ENCODE results near the gene SKOR2.
"Not testable (repeated sequence)": the region's sequence is repeated elsewhere in the genome, so short reads cannot be mapped to it uniquely, and the experiment has no call there.

The SKOR2 gene

DNA sequence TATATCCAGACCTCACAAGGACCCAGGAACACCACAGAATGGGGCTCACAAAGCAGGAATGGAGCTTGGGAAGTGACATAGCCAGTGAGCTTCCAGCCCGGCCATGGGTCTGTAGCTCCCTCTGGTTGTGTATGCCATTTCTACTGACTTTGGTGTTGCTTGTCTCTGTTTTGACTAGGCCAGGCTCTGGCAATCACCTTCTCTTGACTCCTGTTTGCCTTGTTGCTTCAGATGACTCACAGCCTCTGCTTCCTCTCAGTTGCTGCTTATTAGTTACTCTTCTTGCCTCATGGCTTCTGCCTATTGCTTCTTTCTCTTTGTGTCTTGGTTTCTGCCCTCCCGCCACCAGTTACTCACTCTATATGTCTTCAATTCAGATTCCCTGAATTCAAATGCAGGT is 59.5 kb downstream of the SKOR2 start:
- no peak for DNase-seq (ENCODE audit: low read depth in 2 of 2)

DNA sequence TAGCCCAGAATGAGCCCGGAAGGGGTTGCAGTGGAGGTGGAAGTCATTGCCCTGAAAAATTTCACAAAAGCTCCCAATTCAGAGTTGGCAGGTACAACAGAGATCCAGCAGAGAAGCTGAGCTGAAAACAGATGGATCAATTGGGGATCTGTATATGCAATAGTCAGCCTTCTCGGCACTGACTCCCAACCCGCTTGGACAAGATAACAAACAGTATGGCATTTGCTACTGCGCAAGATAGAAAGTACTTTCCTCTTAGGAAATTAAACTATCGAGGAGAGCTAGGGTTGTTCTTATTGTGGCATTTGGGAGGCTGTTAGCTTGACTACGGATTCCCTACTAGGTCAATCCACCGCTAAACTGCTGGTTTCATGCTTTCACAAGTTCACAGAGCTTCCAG is 63.7 kb downstream of the SKOR2 start:
- DNase-seq (ENCODE audit: low read depth in 2 of 2): no peak

DNA sequence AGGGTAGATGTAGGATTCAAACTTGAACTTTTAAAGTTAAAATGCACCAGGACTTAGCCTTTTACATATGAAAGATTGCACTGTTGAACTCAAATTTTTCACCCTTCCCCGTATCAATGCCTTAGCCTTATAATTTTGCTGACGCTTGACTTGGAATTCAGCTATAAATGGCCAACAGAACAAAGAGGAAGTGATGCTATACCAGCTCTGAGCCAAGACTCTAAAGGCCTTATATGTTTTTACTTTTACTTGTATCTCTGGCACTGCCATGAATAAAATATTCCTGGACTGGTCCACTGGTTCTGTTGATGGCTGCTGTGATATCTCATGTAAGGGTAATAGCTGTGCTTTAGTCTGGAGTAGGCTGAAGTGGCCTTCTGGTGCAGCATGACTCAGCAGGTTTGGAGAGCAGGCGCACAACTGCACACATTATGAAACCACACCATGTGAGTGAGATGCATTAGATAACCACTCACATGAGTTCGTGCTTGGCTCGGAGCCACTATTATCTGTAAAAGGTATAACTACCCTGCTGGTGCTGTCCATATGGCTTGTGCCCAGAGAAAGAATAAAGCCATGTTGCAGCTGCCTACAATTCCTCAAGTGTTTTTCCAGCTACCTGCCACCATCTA is 66.9 kb downstream of the SKOR2 start:
- no peak for DNase-seq (ENCODE audit: low read depth in 2 of 2)

DNA sequence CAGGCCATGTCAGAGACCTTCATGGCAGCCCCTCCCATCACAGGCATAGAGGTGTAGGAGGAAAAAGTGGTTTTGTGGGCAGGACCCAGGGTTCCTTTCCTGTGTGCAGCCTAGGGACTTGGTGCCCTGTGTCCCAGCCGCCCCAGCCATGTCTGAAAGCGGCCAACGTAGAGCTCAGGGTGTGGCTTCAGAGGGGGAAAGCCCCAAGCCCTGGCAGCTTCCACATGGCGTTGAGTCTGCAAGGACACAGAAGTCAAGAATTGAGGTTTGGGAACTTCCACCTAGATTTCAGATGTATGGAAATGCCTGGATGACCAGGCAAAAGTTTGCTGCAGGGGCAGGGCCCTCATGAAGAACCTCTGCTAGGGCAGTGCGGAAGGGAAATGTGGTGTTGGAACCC is 69.3 kb downstream of the SKOR2 start:
- DNase-seq (ENCODE audit: low read depth in 2 of 2): not testable (repeated sequence)

DNA sequence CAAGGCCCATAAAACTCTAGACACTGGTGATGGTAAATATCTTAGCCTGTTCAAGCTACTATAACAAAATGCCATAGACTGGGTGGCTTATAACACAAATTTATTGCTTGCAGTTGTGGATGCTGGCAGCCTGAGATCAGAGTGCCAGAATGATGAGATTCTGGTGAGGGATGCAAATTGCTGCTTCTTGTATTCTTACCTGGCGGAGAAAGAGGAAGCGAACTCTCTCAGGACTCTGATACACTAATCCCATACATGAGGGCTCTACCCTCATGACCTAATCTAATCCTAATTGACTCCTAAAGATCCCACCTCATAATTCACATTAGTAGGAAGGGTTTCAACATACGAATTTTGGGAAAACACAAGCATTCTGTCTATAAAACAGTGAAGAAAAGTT is 70.7 kb downstream of the SKOR2 start:
- no peak for DNase-seq (ENCODE audit: low read depth in 2 of 2)

DNA sequence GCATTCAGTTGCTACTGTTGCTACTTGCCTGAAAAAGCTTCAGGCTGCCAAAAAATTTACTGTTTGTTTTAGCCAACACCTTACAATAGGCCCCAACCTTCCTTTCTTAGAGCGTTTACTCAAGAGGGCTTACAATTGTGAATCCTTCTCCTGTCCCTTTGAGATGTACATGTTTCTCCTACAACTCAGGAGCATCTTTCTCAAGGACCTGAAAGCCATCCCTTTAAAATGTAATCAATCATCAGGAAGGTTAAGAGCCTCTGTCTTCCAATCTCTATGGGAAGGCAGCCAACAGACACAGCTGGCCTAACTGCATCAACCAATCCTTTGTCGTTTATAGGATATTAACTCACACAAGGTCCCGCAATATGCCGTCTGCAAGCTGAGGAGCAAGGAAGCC is 71.9 kb downstream of the SKOR2 start:
- DNase-seq (ENCODE audit: low read depth in 2 of 2): no peak

DNA sequence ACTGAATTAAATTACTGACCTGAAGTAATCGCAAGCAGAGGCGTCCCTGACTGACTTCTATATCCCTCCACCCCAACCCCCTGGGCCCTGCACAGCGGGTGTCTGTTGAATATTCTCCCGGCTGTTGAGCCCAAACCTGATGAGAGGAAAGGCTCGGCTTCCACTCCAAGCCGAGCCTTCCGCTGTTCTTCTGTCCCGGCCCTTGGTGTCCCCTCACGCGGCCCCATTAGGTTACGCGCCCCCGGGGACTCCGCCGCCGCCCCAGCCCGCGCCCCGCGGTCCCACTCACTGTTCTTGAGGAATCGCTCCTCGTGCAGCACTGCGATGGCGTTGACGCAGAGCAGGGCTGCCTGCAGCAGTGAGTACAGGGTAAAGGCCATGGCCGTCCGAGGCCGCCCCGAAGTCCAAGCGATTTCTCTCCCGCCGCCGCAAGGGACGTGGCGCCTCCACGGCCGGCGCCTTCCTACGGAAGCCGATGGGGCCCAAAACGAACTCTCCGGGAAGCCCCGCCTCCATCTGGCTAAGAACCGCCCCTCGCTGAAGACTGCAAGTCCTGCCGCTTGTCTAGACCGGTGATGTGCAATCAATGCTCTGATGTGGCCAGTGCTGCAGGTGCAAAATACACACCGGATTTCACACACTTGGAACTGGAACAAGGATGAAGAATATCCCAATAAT is 75.4 kb downstream of the SKOR2 start, which contains the start of gene IER3IP1:
TSS of gene IER3IP1 (minus strand) at position 467 of the 678 bp plus-strand sequence. CDS start at position 380, 87 bp downstream.
- peak; percentile 73 to 83 for DNase-seq (ENCODE audit: low read depth in 2 of 2)

DNA sequence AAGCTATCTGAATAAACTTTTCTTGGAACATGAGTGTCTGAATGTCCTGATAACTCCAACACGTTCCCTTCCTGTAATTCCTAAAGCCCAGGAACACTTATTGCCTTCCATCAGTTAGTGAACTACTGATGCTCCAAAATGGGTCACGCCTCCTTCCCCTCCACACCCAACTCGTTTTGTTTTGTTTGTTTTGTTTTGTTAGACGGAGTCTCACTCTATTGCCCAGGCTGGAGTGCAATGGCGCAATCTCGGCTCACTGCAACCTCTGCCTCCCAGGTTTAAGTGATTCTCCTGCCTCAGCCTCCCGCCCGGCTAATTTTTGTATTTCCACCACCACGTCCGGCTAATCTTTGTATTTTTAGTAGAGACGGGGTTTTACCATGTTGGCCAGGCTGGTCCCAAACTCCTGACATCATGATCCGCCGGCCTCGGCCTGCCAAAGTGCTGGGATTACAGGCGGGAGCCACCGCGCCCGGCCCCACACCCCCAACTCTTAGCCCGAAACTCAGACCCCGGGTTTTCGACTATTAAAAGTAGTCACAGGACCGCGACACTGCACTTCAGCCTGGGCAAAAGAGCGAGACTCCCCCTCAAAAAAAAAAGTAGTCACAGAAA is 76.1 kb downstream of the SKOR2 start:
- DNase-seq (ENCODE audit: low read depth in 2 of 2): no peak

DNA sequence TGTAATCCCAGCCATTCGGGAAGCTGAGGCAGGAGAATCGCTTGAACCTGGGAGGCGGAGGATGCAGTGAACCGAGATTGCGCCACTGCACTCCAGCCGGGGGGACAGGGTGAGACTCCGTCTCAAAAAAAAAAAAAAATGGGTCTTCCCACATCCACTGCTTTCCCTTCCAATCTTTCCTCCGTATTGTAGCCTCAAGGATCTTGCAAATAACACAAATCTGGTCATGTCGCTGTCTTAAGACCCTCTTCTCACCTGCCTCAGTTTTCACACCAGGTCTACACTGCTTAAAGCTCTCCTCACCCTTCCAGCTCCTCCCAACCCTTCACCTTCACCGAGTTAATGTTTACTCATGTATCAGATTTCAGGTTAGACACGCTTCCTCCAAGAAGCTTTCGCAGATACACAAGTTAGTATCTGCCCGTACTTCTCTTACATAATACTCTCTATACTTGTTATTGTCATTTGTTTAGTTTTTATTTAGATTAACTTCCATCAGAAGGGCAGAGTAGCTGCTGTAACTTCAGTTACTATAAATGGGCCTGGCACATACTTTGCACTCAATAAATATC is 76.8 kb downstream of the SKOR2 start:
- DNase-seq (ENCODE audit: low read depth in 2 of 2): no peak

DNA sequence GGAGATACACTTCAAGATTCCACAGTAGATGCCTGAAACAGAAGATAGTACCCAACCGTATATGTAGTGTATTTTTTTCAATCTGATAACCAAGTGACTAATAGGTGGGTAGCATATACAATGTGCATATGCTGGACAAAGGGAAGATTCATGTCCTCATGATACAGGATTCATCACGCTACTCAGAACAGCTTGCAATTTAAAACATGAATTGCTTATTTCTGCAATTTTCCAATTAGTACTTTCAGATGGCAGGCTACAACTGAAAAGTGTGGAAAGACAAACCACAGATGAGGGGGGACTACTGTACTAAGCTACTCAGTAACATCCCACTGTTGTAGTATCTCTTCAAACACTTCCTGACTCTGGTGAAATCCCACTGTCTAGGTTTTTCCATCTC is 79.0 kb downstream of the SKOR2 start:
- DNase-seq (ENCODE audit: low read depth in 2 of 2): no peak

DNA sequence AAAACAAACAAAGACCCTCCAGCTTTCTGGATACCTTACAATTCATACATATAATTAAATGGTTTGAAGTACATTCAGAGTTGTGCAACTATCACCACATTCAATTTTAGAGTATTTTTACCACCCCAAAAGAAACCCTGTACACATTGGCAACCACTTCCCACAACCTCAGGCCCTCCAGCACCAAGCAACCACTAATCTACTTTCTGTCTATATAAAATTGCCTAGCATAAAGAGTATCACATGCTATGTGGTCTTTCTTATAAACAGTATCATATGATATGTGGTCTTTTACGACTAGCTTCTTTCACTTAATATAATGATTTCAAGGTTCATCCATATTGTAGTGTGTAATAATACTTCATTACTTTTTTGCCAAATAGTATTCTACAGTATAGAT is 82.5 kb downstream of the SKOR2 start:
- no peak for DNase-seq (ENCODE audit: low read depth in 2 of 2)

DNA sequence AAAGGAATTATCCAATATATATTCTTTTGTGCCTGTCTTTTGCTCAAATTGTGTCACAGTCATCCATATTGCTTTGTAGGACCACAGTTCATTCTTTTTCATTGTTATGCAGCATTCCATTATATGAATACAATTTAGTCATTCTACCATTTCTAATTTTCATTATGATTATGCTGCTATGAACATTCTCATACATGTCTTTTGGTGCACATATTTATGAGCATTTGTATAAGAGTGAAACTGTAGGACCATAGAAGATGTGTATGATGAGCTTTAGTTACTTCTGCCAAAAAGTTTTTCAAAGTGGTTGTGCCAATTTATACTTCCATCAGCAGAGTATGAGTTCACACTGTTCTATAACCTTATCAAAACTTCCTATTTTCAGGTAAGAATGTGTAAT is 83.0 kb downstream of the SKOR2 start:
- no peak for DNase-seq (ENCODE audit: low read depth in 2 of 2)

DNA sequence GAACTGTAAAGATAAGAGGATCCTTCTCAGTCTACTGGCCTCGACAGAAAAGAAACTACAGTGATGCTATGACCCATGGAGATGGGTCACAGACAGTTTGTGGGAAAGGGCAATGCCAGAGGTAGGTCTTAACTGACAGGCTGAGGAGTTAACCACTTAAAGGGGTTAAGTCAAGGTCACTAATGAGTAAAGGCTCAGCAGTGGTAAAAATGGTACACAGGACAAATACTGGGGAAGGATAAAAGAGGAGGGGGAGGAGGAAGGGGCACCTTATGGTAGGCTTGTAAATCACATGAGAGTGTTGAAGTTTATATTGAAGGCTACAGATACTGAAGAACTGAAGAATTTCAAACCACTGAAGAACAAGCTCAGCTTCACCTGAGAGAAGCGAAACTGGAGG is 85.2 kb downstream of the SKOR2 start:
- no peak for DNase-seq (ENCODE audit: low read depth in 2 of 2)

DNA sequence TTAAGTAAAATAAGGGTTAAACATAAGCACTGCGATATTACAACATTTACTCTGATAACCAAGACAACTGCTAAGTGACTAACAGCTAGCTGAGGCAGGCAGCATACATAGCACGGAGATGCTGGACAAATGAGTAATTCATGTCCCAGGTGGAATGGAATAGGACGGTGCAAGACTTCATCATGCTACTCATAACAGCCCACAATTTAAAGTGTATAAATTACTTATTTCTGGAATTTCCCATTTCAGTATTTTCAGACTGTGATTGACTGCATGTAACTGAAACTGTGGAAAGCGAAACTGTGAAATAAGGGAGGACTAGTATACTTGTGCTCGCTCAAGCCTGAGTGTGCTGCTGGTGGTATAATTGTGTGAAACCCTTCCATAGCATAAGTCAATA is 88.2 kb downstream of the SKOR2 start:
- no peak for DNase-seq (ENCODE audit: low read depth in 2 of 2)

DNA sequence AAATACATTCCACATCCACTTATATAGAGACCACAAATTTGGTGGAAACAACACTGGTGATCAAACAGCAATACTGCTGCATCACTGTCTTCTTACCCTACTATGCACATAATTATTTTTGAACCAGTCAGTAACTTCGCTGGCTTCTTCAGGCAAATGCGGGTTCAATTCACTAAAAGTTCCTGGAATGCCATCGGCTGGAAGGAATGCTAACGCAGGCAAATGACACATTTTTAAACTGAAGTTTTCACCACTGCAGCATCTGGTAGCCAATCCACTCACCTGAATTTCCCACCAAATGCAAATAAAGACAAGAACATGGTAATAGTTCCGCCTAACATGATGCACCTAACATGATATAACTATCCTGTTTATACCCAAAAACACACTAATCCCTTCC is 91.2 kb downstream of the SKOR2 start:
- no peak for DNase-seq (ENCODE audit: low read depth in 2 of 2)

DNA sequence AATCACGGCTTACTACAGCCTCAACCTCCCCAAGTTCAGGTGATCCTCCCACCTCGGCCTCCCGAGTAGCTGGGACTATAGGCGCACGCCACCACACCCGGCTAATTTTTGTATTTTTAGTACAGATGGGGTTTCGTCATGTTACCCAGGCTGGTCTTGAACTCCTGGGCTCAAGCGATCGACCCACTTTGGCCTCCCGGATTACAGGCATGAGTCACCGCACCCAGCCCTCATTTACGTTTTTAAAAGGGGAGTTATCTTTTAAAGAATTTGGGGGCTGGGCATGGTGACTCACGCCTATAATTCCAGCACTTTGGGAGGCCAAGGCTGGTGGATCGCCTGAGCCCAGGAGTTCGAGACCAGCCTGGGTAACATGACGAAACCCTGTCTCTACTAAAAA is 93.1 kb downstream of the SKOR2 start:
- not testable (repeated sequence) for DNase-seq (ENCODE audit: low read depth in 2 of 2)
